HG02623 (cell line): Measurements from ENCODE around the gene CCNL1.

Experiments
- ATAC-seq: cut with Tn5 transposase; IDR thresholded peaks from one replicate; pipeline ENCODE4 v1.9.1; 2021; ENCODE audit warnings: moderate library complexity; ENCODE audit not compliant: unreplicated experiment

The CCNL1 gene

DNA sequence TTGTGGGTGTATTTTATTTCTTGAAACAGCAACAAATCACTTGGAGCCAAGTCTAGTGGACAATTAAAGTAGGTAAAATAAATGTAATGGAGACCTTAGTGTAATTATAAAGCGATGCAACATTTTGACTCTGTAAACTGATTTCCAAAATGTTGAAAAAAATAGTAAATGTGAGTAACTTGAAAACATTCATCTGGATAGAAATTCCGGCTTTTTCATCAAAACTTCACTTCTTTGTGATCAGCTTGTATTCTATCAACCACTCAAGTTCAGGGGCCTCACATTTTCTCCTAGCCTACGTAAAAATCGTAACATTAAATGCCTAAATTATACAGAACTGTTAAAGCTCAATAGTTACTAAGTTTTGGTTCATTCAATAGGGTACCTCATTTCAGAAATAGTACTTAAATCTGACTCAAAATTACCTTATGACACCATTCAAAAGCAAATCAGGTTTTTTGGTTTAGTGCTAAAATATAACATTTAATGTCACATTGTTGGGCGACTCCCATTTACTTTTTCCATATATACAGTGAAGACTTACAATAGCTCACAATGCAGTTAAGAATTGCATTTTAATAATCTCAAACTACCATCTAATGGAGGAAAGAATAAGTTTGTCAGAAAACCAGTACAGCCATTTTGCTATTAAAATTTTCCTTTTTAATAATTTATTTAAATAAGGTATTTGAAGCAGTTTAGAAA is 12.7 kb downstream of the CCNL1 start:
- no peak for ATAC-seq

- ATAC-seq: no peak
These were observed 14.2 kb downstream of the CCNL1 start for GRCh38 chr3:157145606-157146322.

DNA sequence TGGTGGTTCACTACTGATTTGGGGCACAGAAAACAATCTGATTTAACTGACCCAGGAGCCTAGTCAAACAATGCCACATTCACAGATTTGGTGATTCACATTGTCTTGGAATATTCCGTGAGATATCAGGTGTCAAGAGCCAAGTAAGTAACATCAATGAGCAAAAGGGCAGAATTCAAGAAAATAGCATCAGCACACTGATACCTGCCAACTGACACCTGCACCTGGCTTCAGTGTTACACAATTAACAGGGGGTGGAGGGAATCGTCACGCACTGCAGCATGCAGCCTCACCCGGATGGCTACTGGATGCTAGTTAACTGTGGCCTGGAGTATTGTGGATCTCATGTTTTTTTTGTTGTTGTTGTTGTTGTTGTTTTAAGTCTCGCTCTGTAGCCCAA is 17.6 kb downstream of the CCNL1 start:
- ATAC-seq: no peak

DNA sequence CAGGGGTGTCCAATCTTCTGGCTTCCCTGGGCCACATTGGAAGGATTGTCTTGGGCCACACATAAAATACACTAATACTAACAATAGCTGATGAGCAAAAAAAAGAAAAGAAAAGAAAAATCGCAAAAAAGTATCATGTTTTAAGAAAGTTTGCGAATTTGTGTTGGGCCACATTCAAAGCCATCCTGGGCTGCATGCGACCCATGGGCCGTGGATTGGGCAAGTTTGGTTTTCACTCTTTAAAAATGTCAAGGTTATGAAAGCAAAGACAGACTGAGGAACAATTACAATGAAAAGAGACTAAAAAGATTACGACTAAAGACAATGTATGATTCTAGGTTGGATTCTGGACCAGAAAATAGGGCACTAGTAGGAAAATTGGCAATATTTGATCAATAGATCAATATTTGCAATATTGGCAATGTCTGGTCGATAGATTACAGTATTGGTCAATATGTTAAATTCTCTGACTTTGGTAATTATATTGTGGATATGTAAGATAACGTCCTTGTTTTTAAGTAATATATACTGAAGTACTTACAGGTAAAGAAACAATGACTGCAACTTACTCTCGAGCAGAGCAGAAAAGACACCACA is 19.9 kb downstream of the CCNL1 start:
- ATAC-seq: no peak

DNA sequence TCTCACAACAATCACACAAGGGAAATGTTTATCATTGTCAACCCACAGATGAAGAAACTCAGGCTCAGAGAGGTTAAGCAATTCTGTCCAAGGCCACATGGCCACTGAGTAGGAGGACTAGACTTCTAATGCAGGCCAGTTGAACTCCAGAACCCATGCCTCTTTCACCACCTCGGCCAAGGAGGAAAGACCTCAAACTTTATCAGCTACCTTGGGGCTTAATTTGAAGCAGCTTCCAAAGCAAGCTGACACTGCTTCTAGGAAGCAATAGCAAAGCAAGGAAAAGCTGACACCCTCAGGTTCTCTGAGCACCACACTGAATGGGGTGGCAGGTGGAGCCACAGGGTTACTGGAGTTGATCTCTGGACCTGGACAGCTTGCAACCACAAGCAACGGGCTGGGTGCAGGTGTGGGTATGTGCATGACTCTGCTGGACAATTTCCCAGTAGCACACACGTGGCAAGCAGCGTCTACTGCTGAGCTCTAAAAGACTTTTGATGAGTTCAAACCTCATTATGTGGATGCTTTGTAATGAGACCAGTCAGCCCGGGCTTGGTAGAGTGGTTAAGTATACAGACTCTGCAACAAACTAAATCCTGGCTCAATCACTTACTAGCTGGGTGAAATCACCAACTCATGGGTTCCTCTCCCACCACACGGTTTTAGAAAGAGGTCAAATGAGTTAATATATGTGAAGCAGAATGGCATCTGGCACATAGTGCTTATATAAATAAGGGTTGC is 23.1 kb downstream of the CCNL1 start:
- peak; percentile 6 for ATAC-seq

- ATAC-seq: no peak
These were observed 24.1 kb downstream of the CCNL1 start for GRCh38 chr3:157135671-157136396.

DNA sequence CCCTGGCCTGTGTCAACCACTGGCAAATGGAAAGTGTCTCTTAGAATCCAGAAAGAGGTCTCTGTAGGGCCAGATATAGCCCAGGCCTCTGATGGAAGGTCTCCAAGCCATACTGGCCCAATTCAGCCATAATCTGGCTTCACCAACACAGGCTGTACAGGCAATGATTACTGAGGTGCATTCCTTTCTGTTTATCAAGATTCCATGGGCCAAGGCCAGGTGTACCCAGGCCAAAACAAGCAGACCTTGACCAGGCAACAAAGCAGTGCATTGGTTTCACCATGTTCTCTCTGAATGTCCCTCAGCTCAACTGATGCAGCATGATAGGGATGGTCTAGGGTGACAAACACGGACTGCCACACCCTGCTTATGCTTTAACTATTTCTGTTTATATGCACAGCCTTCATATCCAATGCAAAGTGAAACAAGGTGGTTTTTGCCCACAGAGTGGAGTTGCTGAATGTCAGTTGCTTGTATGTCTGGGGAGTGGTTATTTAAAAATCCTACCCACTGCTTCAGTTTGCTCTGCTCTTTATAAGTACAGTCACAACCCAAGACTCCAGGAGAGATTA is 25.2 kb downstream of the CCNL1 start:
- peak; percentile 43 for ATAC-seq

DNA sequence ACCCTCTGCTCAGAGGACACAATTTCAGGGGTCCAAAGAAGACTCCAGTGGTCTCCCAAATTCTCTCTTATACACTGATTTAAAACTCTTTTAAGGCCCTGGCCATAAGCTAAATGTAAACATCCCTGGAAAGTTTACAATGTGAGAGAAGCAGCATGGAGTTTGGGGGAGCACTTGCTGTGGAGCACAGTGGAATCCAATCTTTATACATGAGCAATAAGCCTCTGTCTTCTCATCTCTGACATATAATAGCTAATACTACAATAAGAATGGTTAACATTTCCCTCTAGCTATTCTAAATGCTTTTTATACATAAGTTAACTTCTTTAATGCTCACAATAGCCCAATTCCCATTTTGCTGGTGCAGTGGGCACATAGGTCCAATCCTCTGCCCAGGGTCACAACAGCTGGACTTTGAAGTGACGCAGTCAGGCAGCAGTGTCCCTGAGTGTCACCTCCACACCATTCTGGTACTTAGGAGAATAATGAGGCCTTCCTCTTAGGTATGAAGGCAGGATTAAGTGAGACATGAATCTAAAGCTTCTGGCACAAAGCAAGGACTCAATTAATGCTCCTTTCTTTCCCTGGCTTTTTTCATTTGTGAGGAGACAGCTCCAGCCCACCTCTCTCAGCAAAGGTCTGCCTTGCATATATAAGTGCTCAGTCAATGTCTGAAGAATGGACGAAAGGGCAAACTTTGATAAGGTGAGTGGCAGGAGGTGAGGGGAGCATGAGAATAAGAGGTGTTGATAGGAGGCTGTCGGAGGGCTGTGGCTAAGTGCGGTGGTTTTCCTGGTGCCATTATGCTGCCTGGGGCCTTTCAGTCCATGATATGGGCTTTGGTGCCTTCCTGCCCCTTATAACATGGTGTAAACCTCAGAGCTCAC is 26.3 kb downstream of the CCNL1 start:
- no peak for ATAC-seq

GRCh38 chr3:157132936-157133335 is 27.0 kb downstream of the CCNL1 start:
- no peak for ATAC-seq

- ATAC-seq: no peak
These were observed 27.6 kb downstream of the CCNL1 start for GRCh38 chr3:157132341-157132740.

GRCh38 chr3:157131861-157132260 is 28.1 kb downstream of the CCNL1 start:
- no peak for ATAC-seq

DNA sequence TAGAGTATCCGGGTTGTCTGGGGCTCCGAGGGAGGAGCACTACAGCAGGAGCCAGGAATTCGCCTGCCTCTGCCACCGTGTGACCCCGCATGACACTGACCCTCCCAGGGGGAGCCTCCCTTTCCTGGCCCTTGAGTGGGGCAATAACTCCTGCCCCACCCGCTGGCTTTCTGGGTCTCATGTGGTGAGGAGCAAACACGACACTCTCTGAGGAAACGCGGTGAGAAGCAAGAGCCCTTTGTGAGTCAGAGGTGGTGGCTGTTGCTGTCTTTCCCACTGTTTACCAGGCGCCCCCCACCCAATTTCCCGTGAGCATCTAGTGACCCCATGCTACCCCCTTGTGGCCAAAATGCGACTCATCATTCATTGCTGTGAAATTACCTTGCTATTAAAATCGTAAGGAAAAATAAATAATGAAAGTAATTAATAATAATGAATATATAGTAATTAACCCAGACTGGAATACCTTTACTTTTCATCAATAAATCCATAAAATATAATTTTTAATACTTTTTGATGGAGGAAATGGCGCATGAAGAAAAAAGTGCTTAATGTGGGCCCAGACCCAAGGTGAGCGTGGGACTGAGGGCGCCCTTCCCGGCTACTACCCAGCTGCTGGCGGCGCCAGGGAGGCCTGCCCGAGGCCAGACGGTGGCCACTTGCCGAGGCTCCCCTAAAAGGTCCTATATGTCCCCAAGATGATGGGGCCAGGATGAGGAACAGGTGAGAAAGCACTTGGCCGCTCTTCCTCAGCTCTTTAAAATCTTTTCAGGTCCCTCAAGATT is 29.3 kb downstream of the CCNL1 start:
- no peak for ATAC-seq

GRCh38 chr3:157129803-157130466 is 30.0 kb downstream of the CCNL1 start:
- no peak for ATAC-seq

DNA sequence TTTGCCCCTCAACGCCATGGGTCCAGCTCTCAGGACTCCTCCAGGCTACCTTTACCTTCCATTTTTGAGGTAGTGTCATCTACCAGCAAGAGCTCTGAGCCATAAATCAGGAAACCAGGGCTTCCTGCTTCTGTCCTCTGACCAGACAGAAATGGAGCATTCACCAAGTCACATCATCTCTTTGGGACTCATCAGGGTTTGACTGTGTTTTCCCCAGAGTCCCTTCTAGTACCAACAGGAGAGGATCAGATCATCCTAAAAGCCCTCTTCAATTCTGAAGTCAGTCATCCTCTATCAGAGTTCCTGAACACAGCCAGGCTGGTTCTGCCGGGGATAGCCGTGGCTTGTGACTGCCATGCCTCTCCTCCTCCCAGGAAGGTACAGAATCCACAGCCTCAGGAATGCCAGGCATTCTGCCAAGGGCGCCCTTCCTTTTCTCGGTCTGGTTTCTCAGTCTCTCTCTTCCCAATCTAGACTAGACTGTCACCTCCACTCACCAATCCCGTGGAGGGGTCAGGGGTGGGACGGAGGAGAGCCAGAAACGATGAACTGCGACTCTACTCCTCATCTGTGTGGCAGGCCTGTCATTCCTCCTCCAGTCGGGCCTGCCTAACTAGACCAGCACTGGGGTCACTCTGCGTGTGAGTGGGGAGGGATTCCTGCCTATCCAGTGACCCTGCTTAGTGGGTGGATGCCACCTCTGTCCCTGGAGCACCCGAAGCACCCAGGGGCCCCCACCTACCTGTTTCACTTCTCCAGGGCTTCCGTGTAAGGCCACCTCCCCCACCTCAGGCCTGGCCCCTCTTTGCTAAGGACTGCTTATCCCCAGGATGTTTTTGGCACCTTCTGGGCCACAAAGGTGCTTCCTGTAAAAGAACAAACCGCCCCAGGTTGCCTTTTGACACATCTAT is 30.9 kb downstream of the CCNL1 start:
- no peak for ATAC-seq

DNA sequence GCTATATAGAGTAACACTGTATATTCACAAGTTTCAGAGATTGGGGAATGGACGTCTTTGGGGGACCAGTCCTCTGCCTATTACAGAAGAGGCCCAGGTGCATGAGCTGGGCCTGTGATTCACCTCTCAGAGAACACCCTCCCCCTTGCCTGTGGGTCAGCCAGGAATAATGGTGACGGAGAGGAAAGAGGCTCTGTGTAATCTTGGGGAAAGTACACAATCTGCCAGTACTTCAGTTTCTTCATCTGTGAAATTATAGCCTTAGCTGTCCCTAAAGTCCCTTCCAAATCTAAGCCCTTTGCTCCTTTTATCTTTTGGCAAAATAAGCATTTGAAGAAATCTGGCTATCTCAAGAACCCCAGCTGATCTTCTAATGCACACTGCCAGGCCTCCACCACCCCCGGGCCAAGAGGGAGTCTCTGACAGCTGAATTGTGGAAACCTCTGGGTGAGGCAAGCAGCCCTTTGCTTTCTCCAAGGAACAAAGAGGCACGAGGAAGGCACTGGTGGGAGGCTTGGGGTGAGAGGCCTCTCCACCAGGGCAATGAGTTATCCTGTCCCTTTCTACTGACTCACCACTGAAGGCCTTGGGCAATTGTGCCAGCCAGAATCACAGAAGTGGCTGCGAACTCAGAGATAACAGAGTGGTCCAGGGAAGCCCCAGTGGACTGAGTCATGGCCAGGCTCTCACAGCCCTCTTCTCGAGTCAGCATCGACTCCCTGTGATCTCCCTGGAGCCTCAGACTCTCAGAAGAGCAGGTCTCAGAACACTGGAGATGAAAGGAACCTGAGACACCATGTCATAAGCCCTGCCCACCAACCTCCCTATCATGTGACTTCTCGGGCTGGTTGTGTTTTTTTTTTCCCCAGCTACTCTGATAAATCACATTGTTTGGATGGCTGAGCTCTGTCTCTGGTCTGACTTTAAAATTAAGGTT is 31.8 kb downstream of the CCNL1 start:
- no peak for ATAC-seq

- ATAC-seq: no peak
These were observed 32.7 kb downstream of the CCNL1 start for GRCh38 chr3:157127268-157127667.
